DMS114 treated with DMSO at 0.1 percent for 48 hours (cell line): ENCODE data around the gene EML4.
"Not testable (repeated sequence)": the region's sequence is repeated elsewhere in the genome, so short reads cannot be mapped to it uniquely, and the experiment has no call there.

Source experiments
- DNase-seq: peaks from one replicate; lab custom pipeline; 2025; ENCODE audit not compliant: unreplicated experiment; lab: John Stamatoyannopoulos, UW

EML4 gene

DNA sequence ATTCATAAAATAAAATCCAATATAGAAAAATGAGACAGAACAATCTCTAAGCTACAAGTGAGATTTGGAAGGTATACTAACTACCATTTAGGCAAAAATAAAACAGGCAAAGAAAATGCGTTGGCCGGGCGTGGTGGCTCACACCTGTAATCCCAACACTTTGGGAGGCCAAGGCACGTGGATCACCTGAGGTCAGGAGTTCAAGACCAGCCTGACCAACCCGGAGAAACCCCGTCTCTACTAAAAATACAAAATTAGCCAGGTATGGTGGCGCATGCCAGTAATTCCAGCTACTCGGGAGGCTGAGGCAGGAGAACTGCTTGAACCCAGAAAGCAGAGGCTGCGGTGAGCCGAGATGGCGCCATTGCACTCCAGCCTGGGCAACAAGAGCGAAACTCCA, 178.4 kb downstream of the EML4 start:
- not testable (repeated sequence) for DNase-seq

DNA sequence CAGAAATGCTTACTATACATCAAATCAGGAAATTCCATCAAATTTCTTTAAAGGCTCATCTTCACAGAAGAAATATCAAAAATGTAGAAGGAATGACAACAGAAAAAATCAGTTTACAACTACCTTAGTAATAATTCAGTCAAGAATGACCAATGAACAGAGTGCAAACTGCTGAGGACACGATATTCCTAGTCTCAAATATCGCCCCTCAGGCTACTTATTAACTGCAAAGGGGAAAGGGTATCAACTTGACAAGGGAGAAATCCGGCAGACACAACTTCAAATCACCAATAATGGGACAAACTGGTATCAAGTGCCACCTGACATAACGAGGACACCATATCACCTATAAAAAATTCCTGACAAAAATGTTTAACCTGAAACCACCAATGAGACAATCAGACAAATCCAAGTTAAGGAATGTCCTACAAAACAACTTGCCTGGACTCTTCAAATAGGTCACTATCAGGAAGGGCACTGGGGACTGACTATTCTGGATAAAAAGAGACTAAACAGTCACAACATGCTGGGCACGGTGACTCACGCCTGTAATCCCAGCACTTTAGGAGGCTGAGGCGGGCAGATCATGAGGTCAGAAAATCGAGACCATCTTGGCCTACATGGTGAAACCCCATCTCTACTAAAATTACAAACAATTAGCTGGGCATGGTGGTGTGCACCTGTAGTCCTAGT, 179.1 kb downstream of the EML4 start:
- DNase-seq, result no peak

DNA sequence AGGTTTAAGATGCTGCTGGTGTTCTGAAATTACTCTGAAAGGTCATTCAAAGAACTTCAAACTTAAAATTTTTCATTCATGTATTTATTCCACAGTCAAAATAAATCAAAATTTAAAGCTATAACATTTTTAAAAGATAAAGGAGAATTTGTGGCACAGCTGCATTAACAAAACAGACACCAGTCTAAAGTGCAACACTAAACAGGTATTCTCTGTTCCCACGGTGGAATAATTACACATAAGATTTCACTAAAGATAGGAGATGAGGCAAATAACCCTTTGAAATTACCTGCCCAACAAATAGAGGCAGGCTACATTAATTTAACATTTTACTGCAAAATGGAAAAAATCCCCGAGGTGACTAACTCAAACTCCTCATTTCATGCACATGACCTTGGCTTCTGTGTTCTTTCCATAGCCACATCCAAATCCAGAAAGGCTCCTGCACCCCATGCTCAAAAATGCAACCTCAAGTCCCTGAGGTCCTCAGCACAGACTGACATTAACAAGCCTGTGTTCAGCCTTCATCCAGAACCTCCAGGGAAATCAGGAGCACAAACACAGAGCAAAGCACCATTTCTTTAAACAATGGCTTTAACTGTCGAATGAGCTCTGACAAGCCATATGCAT, 181.4 kb downstream of the EML4 start:
- no peak for DNase-seq

DNA sequence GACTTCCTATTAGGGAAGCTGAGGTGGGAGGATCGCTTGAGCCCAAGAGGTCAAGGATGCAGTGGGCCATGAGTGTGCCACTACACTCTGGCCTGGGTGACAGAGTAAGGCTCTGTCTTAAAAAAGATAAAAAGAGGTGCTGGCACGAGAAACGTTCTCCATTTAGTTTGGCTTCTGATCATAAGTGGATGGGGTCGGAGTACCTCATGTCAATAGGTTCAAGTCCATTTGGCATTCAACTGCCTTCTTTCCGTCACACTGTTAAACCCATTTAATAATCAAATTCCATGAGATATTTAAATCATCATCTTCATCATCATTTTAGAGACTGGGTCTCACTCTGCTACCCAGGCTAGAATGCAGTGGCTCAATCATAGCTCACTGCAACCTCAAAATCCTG, 182.7 kb downstream of the EML4 start:
- no peak for DNase-seq

DNA sequence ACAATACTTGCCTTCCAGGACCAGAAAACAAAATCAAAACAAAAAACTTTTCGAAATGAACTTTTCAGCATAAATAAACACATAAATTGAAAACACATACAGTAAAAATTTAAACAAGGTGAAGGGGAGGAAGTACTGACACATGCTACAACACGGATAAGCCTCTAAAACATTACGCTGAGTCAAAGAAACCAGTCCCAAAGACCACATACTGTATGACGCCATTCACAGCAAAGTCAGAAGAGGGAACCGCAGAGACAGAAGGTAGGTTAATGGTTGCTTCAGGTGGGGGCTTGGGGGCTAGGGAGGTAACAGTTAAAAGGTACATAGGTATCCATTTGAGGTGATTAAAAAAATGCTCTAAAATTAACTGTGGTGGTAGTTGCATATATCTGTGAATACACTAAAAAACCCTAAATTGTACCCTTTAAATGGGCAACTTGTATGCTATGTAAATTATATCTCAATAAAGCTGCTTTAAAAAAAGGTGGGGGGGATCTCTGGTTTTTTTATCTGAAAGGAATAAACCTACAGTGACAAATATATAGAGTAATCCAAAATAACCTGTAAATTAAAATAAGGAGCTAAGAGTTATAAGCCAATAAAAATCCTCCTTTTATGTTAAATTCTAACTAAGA, 184.8 kb downstream of the EML4 start:
- no peak for DNase-seq

DNA sequence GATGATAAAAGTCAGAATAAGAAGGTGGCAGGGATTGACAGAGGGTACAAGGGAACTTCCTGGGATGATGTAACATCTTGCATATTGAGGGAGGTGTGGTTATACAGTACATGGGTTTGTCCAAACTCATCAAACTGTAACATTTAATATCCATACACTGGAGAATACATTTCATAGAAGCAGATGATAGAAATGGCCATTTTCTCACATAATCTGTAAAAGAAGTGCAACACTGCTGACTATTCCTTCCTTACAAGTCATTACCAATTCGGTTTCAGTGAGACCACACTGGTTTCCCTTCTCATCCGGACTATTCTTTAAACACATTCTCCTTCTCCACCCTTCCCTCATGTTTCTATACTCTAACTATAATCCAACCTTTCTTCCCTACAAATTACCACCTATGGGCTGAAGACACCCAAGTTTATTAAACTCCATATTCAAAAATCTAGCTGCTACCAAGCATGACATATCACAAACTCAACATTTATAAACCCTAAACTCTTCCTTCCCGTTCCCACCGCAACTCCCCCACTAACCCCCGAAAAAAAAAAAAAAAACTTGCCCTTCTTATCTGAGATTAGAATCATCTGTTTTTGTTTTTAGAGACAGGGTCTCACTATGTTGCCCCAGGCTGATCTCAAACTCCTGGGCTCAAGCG, 190.3 kb downstream of the EML4 start:
- no peak for DNase-seq

DNA sequence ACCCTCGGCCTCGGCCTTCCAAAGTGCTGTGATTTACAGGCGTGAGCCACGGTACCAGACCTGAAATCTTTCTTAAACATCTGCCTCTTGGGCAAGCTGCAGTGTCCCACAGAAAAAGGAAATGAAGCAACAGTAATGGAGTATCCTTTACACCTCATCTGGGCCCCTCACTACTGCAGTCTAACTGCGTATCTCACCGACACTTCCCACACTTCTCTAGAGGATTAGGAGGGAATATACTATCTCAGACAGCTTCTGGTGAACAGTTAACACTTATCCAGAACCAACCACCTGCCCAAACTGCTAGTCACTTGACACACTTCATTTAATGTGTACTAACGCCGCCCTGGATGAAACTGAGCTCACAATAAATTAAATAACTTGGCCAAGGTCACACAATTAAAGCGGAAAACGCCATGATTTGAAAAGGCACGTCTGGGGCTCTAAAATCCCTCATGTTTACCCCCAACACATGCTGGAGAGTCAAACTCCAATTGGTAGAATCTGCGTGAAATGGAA, 190.9 kb downstream of the EML4 start:
- no peak for DNase-seq

DNA sequence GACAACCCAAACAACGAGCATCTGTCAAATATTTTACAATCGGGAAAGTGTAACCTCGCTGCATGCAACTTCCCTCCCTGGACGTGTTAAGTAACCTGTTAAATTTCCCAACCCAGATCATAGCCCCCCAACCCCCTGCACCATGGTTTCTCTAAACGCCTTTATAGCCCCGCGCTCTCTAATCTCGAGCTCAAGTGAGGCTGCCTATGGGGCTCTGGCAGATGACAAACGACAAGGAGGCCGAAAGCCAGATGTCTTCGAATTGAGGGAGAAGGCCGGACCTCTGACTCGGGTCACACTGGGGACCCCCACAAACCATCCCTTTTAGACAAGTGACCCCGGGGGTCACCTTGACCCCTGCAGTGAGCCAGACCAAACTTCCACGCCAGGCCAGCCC, 191.3 kb downstream of the EML4 start:
- no peak for DNase-seq

DNA sequence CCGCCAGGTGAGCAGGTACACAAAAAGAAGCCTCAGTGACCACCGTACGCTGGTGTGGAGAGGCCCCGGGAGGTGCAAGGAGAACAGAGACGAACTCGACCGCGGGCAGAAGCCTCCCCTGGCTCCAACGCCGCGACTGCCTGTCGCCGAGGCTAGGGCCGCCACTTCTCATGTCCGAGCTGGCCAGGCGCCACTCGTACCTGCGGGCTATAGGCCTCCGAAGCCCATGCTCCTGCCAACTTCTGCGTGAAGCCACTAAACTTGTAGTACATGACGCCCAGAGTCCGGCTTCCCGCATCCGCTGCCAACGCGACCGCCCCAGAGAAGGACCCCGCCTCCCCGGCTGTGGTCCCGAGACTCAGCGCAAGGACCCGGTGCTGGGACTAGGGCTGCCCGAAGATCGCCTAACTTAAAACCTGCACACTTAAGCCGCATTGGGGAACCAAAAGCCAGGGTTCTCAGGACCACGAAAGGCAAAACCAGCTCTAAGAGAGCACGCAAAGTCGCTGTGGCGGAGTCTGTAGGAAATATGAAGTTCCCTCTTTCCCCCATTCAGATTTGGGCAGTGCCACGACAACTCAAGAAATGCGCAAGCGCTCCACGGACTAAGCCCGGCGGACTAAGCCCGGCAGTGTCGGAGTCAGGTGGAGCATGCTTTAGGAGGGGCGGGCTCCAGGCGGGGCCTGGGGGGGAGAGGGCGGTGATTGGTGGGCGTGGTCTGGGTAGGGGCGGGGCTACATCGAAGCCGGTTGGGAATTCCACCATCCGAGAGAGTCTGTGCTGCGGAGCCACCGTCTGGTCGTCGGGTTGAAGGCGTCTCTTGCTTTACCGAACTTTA, 192.0 kb downstream of the EML4 start, which contains the start of gene COX7A2L:
TSS of gene COX7A2L (minus strand) at position 328 of the 838 bp plus-strand sequence. CDS start at position 272, 56 bp downstream.
- DNase-seq, result peak; percentile 95

DNA sequence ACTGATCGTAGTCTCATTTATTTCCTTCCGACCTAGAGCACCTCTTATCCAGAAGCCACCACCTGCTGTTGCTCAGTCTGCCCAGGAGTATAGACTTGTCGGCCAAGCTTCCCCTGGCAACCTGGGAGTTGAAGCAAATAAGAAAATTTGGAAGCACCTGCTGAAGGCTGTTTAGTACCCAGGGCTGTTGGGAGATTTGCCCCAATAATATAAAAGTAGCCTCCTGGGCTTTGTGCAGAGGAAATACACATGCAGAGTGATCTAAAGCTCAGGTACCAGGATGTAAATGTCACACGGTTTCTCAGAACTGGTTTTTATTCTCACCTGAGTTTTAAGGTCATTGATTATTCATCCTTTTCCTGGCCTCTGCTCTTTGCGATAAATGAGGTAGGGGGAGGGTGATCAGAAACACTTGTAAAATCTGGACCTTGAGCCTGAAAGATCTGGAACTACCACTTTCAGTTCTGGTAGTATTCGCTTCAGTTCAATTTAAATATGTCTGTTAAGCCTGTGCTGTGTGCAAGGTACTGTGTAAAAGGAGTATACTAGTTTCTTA, 192.7 kb downstream of the EML4 start:
- DNase-seq, result no peak

DNA sequence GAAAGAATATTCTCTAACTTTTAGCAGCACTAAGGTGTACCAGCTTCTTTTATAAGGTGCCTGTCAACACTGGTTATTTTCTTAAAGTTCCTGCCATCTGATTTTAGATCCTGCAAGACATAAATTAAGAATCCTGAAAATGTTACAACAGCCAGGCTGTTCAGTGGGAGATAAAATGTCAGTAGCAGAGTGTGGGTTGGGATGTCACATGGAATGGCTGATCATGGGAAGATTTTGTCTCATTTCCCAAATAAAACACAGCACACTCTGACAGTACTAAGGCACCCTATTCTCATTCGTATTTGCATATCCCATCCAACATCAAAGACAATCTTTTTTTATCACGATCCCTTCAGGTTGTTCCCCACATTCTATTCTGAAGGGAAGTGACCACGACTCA, 194.3 kb downstream of the EML4 start:
- no peak for DNase-seq

DNA sequence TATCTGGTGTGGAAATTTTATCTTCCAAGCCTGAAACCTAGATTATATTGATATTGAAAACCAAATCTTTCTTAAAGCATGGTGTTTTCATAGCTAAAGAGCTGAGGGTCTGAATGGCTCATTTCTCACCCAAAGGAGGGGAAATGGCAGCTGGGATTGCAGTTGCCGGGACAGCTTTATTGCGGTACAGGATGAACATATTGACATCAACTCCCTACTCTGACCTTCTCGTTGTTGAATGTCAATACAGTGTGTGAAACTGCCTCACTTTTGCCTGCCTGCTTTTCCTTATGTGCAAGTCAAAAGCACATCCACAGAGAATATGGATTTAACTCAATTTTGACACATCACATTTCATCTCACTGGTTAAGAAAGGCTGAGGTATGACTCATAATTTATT, 195.5 kb downstream of the EML4 start:
- no peak for DNase-seq

DNA sequence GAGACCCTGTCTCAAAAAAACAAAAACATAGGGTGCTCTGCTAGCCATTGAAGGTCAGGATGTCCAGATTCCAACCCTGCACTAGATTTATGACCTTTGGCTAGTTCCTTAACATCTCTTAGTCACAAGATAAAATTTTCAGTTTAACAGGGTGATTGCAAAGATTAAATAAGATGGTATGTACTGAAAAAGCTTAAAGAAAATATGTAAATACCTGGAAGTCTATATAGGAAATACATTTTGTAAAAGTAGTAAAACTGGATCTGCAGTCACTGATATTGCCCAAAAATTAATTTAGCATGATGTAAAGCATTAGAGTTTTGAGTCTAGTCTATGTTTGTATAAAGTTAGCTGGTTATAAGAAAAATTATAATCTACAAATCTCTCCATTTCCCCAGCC, 197.3 kb downstream of the EML4 start:
- no peak for DNase-seq

DNA sequence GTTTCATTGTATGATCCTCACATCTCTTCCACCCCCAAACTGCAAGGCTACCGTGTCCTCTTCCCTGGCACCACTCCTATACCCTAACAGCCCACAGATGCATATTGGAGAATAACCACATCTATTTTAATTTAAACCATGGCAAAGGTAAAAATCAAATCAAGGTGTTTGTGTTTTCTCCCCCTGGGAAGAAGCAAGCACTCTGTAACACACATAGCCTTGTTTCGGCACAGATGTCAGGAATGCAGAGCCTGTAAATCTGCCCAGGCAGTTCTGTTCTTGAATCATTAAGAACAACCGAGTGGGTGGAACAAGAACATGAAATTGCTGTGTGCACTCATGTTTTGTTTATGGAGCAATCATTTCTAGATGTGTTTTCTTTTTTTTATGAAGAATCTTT, 198.7 kb downstream of the EML4 start:
- no peak for DNase-seq

DNA sequence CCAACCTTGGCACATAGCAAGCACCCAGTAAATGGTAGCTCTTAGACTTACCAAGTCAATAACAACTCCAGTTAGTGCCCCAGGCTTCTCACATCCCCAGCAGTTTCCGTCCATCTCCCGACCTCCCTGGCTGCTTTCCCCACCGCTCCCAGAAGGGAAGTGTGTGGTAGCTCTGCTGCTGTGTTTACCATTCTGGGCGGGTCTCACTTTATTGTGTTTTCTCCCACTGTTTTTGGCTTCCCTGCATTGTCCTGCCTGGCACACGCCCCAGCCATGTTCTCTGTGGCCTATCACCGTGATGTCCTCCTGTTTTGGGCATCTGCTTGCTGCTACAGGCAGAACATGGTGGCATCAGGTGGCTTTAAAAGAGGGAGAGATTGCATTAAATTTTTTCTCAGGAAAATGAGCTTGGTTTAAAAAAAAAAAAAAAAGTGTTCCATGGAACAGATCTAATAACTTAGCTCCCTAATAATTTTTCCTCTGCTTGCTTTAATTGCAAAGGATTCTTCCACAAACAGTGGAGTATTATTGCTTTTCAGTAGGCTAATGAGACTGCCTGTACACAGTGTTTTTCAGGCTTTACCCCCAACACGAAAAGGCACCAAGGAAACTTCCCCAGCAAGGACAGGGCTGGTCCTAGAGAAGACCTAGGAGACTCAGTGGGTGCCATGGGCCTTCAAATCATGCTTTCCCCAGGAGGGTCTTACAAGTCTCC, 199.8 kb downstream of the EML4 start:
- no peak for DNase-seq

DNA sequence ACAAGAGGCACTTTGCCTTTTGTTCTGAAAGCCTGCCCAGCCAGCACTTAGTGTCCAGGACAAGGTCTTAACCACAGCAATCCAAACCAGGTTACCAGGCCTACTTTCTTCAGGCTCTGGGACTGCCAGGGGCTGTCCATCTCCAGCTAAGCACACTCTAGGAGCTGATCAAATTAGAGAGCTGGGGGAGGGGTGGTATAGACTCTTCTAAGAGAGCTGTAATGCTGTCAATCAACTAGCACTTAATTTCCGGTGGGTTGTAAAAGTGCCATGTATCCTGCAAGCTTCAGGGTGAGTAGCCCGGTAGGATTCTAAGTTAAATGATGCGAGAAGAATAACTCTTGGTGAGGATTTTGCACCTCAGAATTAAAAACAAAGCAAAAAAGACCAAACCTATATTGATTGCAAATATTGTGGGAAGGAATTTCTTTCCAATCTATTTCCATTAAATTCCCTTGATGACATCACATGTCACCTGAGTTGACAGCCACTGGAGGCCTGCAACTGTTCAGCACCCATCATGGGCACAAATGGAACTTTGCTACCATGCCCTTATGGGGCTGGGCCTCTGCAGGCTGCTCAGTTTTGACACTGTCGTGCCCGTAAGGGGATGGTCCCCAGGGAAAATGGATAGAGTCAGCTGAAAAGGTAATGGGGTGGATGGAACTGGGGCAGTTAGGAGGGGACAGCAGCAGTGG, 200.5 kb downstream of the EML4 start:
- no peak for DNase-seq

DNA sequence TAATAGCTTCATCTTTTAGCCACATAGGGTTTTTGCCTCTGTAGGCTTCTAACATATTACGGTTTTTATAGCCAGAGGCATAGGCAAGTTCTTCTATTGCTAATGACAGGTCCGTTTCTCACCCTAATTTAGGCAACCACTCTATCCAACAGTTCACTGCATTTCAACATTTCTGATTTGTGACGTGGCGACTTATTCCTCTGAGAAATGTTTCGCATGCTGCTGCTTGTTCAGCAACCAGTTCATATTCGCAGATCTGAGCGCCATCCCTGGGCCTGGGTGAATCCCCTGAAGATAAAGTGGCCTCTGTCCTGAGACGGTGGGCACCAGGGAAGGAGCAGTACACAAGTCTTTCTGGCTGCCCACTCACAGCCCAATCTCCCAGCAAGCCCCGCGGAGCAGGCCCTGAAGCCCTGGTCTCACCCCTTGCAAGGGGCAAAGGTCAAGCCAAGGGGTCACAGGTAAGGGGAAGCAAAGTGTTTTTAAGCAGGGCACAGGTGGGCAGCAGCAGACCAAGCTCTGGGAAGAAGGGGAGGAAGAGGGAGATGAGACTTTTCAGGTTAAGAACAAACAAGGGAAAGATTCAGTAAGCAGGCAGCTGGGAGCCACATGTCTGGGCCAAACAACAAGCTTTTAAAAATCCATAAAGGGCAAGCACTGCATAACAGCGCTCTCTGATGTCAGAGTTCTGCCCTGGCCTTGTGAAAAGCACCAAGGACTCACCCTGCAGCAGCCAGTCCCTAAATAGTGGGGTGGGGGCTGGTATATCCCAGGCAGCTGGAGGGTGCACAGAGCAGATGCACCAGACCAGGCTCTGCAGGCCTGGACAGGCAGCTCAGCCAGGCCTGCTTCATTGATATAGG, 202.7 kb downstream of the EML4 start:
- no peak for DNase-seq

DNA sequence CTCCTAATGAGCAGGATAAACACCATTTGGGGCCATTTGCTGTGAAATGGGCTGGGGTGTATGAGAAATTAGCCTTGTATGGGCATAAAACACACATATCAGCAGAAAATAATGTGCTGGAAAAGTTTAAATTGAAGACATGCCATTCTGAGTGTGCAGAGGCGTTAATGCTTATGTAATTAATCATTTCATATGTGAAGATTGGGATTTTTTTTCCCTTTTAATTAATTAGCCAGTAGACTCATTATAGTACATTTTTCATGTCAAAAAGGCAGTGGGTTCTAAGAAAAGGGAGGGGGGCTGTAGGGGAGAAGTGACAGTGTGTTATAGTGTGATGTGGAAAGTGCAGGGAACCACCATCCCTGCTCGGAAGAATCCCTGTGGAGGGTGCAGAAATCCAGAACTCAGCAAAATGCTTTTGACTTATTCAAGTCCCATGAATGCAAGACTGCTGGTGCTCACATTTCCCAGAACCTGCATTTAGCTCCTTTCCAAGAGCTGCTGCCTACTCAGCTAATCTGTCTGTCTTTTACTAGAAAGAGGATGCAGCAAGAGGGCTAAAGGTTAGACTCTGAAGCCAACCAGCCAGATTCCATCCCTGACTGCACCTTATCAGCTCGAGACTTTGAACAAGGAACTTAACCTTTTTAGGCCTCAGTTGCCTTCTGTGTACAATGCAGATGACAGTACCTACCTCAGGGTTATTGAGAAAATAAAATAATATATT, 203.5 kb downstream of the EML4 start:
- no peak for DNase-seq
